HEK293 (cell line): Measurements from ENCODE around the gene ASCL4.

Experiments
- CTCF ChIA-PET: fragments of 350-600 bp; formaldehyde crosslinking; extraction: SDS; loops from one replicate; lab custom pipeline; 2021; ENCODE audit warnings: antibody characterized with exemption; lab: Yijun Ruan, JAX
- POLR2A ChIA-PET: fragments of 300-600 bp; formaldehyde crosslinking; extraction: SDS; loops from one replicate; lab custom pipeline; 2020; ENCODE audit warnings: antibody characterized with exemption, inconsistent platforms; lab: Yijun Ruan, JAX
- H3K27ac ChIP-seq: fragments of 200-500 bp; sonication (Bioruptor generic); 2 replicates; pipeline ENCODE4 v1.5.1; 2014; ENCODE audit warnings: low read depth, low read length, control low read depth, inconsistent platforms; ENCODE audit errors: extremely low read depth
- H3K36me3 ChIP-seq, 2 experiments: fragments of 200-500 bp in 1 of 2; sonication (Bioruptor generic) in 1 of 2; 1 replicate in 1 of 2; 2 replicates in 1 of 2; pipeline ENCODE4 v1.5.1; 2014 to 2017; ENCODE audit warnings: inconsistent platforms in 2 of 2, low read length in 2 of 2; ENCODE audit not compliant: control insufficient read depth in 2 of 2, insufficient read depth in 1 of 2
- H3K4me1 ChIP-seq: fragments of 200-500 bp; sonication (Bioruptor generic); 2 replicates; pipeline ENCODE4 v1.5.1; 2014; ENCODE audit warnings: mild to moderate bottlenecking, low read length, inconsistent platforms; ENCODE audit not compliant: control insufficient read depth, insufficient read depth
- H3K4me3 ChIP-seq: 2 replicates; pipeline ENCODE4 v1.5.1; 2011; ENCODE audit warnings: low read depth, mild to moderate bottlenecking, control low read depth, low read length, moderate library complexity
- H3K9me3 ChIP-seq: fragments of 200-500 bp; sonication (Bioruptor generic); 2 replicates; pipeline ENCODE4 v1.5.1; 2014; ENCODE audit warnings: low read depth, low read length, inconsistent platforms; ENCODE audit not compliant: control insufficient read depth, insufficient read depth
- EGR2 ChIP-seq: fragments of 450-650 bp; formaldehyde crosslinking; IDR thresholded peaks from 2 replicates; pipeline ENCODE4 v1.5.1; 2016; ENCODE audit warnings: low read depth, missing biosample characterization, missing genetic modification characterization
- KLF1 ChIP-seq: fragments of 450-650 bp; formaldehyde crosslinking; IDR thresholded peaks from 2 replicates; pipeline ENCODE4 v1.5.1; 2016; ENCODE audit warnings: missing biosample characterization, missing genetic modification characterization
- REPIN1 ChIP-seq: fragments of 450-650 bp; formaldehyde crosslinking; IDR thresholded peaks from 2 replicates; pipeline ENCODE4 v1.5.1; 2017; ENCODE audit warnings: missing biosample characterization, missing genetic modification characterization, low read depth
- SETDB1 ChIP-seq: IDR thresholded peaks from one replicate; pipeline ENCODE4 v1.6.1; 2017; ENCODE audit warnings: mild to moderate bottlenecking, low read length, moderate library complexity, mixed read lengths; ENCODE audit not compliant: insufficient read length
- YY1 ChIP-seq: fragments of 450-650 bp; formaldehyde crosslinking; IDR thresholded peaks from 2 replicates; pipeline ENCODE4 v1.5.1; 2018; ENCODE audit warnings: missing biosample characterization, missing genetic modification characterization
- ZBTB8A ChIP-seq: fragments of 450-650 bp; formaldehyde crosslinking; IDR thresholded peaks from 2 replicates; pipeline ENCODE4 v1.5.1; 2016; ENCODE audit warnings: missing biosample characterization, missing genetic modification characterization
- ZNF23 ChIP-seq: fragments of 450-650 bp; formaldehyde crosslinking; IDR thresholded peaks from 2 replicates; pipeline ENCODE4 v1.5.1; 2016; ENCODE audit warnings: missing biosample characterization, missing genetic modification characterization, borderline replicate concordance
- ZNF292 ChIP-seq: fragments of 450-650 bp; formaldehyde crosslinking; IDR thresholded peaks from 2 replicates; pipeline ENCODE4 v1.5.1; 2016; ENCODE audit warnings: low read depth, missing biosample characterization, missing genetic modification characterization, borderline replicate concordance
- ZNF302 ChIP-seq: fragments of 450-650 bp; formaldehyde crosslinking; IDR thresholded peaks from 2 replicates; pipeline ENCODE4 v1.5.1; 2016; ENCODE audit warnings: missing biosample characterization, missing genetic modification characterization, low read depth
- ZNF341 ChIP-seq: fragments of 450-650 bp; formaldehyde crosslinking; IDR thresholded peaks from 2 replicates; pipeline ENCODE4; 2016; ENCODE audit warnings: low read depth, missing biosample characterization, missing genetic modification characterization
- ZNF404 ChIP-seq: fragments of 450-650 bp; formaldehyde crosslinking; IDR thresholded peaks from 2 replicates; pipeline ENCODE4 v1.5.1; 2017; ENCODE audit warnings: missing biosample characterization, missing genetic modification characterization
- ZNF433 ChIP-seq: fragments of 450-650 bp; formaldehyde crosslinking; IDR thresholded peaks from 2 replicates; pipeline ENCODE4 v1.5.1; 2016; ENCODE audit warnings: missing biosample characterization, missing genetic modification characterization, low read depth
- ZNF626 ChIP-seq: fragments of 450-650 bp; sonication (Bioruptor Pico); formaldehyde crosslinking; IDR thresholded peaks from 2 replicates; pipeline ENCODE4 v1.5.1; 2018; ENCODE audit warnings: missing biosample characterization, missing genetic modification characterization, inconsistent platforms
- ZNF670 ChIP-seq: fragments of 450-650 bp; formaldehyde crosslinking; IDR thresholded peaks from 2 replicates; pipeline ENCODE4 v1.5.1; 2016; ENCODE audit warnings: missing biosample characterization, missing genetic modification characterization, low read depth
- ZNF76 ChIP-seq: fragments of 450-650 bp; formaldehyde crosslinking; IDR thresholded peaks from 2 replicates; pipeline ENCODE4; 2016; ENCODE audit warnings: low read depth, missing biosample characterization, missing genetic modification characterization, borderline replicate concordance
- ZNF785 ChIP-seq: fragments of 450-650 bp; formaldehyde crosslinking; IDR thresholded peaks from 2 replicates; pipeline ENCODE4 v1.5.1; 2016; ENCODE audit warnings: missing biosample characterization, missing genetic modification characterization
- TF ChIP-seq, protein P1 (sequence below): fragments of 450-650 bp; formaldehyde crosslinking; IDR thresholded peaks from 2 replicates; pipeline ENCODE4 v1.5.1; 2016; ENCODE audit warnings: missing biosample characterization, missing genetic modification characterization
- TF ChIP-seq, protein P2 (sequence below): fragments of 450-650 bp; formaldehyde crosslinking; IDR thresholded peaks from 2 replicates; pipeline ENCODE4 v1.5.1; 2016; ENCODE audit warnings: missing biosample characterization, missing genetic modification characterization
- TF ChIP-seq, protein P3 (sequence below): fragments of 450-650 bp; formaldehyde crosslinking; IDR thresholded peaks from 2 replicates; pipeline ENCODE4 v1.5.1; 2016; ENCODE audit warnings: missing biosample characterization, missing genetic modification characterization
- TF ChIP-seq, protein P4 (sequence below): fragments of 450-650 bp; formaldehyde crosslinking; IDR thresholded peaks from 2 replicates; pipeline ENCODE4 v1.5.1; 2017; ENCODE audit warnings: missing biosample characterization, missing genetic modification characterization
- TF ChIP-seq, protein P5 (sequence below): fragments of 450-650 bp; formaldehyde crosslinking; IDR thresholded peaks from 2 replicates; pipeline ENCODE4; 2016; ENCODE audit warnings: missing biosample characterization, missing genetic modification characterization
- TF ChIP-seq, protein P6 (sequence below): fragments of 450-650 bp; formaldehyde crosslinking; IDR thresholded peaks from 2 replicates; pipeline ENCODE4 v1.5.1; 2016; ENCODE audit warnings: missing biosample characterization, missing genetic modification characterization
- TF ChIP-seq, protein P7 (sequence below): fragments of 450-650 bp; formaldehyde crosslinking; IDR thresholded peaks from 2 replicates; pipeline ENCODE4 v1.5.1; 2017; ENCODE audit warnings: missing biosample characterization, missing genetic modification characterization

Gene ASCL4

DNA sequence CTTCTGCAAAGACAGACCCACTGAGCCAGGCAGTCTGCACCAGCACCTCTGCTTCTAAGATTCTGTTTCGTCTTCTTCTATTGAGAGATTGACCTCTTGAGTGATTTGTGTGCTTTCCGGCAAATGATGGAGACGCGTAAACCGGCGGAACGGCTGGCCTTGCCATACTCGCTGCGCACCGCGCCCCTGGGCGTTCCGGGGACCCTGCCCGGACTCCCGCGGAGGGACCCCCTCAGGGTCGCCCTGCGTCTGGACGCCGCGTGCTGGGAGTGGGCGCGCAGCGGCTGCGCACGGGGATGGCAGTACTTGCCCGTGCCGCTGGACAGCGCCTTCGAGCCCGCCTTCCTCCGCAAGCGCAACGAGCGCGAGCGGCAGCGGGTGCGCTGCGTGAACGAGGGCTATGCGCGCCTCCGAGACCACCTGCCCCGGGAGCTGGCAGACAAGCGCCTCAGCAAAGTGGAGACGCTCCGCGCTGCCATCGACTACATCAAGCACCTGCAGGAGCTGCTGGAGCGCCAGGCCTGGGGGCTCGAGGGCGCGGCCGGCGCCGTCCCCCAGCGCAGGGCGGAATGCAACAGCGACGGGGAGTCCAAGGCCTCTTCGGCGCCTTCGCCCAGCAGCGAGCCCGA, 703 bp downstream of the ASCL4 start (continued):
- TF ChIP-seq, protein P1, sequence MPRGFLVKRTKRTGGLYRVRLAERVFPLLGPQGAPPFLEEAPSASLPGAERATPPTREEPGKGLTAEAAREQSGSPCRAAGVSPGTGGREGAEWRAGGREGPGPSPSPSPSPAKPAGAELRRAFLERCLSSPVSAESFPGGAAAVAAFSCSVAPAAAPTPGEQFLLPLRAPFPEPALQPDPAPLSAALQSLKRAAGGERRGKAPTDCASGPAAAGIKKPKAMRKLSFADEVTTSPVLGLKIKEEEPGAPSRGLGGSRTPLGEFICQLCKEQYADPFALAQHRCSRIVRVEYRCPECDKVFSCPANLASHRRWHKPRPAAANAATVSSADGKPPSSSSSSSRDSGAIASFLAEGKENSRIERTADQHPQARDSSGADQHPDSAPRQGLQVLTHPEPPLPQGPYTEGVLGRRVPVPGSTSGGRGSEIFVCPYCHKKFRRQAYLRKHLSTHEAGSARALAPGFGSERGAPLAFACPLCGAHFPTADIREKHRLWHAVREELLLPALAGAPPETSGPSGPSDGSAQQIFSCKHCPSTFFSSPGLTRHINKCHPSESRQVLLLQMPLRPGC (tag by site-specific recombination), result no peak
- no peak for TF ChIP-seq ZNF76 (tag by site-specific recombination)
- TF ChIP-seq ZNF302, result no peak
- TF ChIP-seq SETDB1, result no peak
- TF ChIP-seq ZNF292 (tag by site-specific recombination), result no peak
- TF ChIP-seq, protein P2, sequence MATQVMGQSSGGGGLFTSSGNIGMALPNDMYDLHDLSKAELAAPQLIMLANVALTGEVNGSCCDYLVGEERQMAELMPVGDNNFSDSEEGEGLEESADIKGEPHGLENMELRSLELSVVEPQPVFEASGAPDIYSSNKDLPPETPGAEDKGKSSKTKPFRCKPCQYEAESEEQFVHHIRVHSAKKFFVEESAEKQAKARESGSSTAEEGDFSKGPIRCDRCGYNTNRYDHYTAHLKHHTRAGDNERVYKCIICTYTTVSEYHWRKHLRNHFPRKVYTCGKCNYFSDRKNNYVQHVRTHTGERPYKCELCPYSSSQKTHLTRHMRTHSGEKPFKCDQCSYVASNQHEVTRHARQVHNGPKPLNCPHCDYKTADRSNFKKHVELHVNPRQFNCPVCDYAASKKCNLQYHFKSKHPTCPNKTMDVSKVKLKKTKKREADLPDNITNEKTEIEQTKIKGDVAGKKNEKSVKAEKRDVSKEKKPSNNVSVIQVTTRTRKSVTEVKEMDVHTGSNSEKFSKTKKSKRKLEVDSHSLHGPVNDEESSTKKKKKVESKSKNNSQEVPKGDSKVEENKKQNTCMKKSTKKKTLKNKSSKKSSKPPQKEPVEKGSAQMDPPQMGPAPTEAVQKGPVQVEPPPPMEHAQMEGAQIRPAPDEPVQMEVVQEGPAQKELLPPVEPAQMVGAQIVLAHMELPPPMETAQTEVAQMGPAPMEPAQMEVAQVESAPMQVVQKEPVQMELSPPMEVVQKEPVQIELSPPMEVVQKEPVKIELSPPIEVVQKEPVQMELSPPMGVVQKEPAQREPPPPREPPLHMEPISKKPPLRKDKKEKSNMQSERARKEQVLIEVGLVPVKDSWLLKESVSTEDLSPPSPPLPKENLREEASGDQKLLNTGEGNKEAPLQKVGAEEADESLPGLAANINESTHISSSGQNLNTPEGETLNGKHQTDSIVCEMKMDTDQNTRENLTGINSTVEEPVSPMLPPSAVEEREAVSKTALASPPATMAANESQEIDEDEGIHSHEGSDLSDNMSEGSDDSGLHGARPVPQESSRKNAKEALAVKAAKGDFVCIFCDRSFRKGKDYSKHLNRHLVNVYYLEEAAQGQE, result peak; percentile 97
- TF ChIP-seq REPIN1 (tag by site-specific recombination), result no peak
- TF ChIP-seq ZNF785, result peak; percentile 85
- no peak for TF ChIP-seq ZNF404
- TF ChIP-seq KLF1, result 0 out of 2 replicates have a peak, but pooled peaks have one; percentile 55
- TF ChIP-seq, protein P3, sequence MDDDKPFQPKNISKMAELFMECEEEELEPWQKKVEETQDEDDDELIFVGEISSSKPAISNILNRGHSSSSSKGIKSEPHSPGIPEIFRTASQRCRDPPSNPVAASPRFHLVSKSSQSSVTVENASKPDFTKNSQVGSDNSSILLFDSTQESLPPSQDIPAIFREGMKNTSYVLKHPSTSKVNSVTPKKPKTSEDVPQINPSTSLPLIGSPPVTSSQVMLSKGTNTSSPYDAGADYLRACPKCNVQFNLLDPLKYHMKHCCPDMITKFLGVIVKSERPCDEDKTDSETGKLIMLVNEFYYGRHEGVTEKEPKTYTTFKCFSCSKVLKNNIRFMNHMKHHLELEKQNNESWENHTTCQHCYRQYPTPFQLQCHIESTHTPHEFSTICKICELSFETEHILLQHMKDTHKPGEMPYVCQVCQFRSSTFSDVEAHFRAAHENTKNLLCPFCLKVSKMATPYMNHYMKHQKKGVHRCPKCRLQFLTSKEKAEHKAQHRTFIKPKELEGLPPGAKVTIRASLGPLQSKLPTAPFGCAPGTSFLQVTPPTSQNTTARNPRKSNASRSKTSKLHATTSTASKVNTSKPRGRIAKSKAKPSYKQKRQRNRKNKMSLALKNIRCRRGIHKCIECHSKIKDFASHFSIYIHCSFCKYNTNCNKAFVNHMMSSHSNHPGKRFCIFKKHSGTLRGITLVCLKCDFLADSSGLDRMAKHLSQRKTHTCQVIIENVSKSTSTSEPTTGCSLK (tag by site-specific recombination), result no peak
- TF ChIP-seq ZNF626, result no peak
- TF ChIP-seq, protein P4, sequence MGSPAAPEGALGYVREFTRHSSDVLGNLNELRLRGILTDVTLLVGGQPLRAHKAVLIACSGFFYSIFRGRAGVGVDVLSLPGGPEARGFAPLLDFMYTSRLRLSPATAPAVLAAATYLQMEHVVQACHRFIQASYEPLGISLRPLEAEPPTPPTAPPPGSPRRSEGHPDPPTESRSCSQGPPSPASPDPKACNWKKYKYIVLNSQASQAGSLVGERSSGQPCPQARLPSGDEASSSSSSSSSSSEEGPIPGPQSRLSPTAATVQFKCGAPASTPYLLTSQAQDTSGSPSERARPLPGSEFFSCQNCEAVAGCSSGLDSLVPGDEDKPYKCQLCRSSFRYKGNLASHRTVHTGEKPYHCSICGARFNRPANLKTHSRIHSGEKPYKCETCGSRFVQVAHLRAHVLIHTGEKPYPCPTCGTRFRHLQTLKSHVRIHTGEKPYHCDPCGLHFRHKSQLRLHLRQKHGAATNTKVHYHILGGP (tag by site-specific recombination), result no peak
- peak; percentile 47 for TF ChIP-seq ZBTB8A

DNA sequence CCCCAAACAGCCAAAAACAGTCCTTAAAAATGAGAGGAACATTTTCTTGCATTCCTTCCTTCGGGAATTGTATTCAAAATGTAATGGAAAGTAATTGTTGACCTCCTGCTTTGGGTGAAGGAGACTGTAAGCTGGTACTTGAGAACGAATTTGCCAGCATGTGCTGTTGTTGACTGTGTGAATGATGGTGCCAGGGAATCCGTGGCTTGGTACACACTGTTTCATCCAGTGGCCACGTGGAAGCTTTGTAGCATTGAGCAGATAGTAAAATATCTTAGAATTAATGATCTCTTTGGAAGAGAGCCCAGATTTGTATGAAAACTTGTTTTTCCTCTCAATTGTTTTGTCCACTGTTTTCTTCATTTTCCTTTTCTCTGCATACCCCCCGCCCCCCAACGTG, 1.7 kb downstream of the ASCL4 start:
- TF ChIP-seq ZNF23 (tag by site-specific recombination) (no peak), EGR2 (no peak), ZNF670 (no peak), ZNF433 (no peak), ZNF341 (no peak), YY1 (tag by site-specific recombination) (no peak)
- TF ChIP-seq, protein P5, sequence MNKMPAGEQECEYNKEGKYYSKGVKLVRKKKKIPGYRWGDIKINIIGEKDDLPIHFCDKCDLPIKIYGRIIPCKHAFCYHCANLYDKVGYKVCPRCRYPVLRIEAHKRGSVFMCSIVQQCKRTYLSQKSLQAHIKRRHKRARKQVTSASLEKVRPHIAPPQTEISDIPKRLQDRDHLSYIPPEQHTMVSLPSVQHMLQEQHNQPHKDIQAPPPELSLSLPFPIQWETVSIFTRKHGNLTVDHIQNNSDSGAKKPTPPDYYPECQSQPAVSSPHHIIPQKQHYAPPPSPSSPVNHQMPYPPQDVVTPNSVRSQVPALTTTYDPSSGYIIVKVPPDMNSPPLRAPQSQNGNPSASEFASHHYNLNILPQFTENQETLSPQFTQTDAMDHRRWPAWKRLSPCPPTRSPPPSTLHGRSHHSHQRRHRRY (tag by site-specific recombination), result no peak
- TF ChIP-seq, protein P6, sequence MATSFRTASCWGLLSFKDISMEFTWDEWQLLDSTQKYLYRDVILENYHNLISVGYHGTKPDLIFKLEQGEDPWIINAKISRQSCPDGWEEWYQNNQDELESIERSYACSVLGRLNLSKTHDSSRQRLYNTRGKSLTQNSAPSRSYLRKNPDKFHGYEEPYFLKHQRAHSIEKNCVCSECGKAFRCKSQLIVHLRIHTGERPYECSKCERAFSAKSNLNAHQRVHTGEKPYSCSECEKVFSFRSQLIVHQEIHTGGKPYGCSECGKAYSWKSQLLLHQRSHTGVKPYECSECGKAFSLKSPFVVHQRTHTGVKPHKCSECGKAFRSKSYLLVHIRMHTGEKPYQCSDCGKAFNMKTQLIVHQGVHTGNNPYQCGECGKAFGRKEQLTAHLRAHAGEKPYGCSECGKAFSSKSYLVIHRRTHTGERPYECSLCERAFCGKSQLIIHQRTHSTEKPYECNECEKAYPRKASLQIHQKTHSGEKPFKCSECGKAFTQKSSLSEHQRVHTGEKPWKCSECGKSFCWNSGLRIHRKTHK, result no peak
- TF ChIP-seq, protein P7, sequence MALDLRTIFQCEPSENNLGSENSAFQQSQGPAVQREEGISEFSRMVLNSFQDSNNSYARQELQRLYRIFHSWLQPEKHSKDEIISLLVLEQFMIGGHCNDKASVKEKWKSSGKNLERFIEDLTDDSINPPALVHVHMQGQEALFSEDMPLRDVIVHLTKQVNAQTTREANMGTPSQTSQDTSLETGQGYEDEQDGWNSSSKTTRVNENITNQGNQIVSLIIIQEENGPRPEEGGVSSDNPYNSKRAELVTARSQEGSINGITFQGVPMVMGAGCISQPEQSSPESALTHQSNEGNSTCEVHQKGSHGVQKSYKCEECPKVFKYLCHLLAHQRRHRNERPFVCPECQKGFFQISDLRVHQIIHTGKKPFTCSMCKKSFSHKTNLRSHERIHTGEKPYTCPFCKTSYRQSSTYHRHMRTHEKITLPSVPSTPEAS, result no peak
- ChIA-PET CTCF (interaction anchor here (0.7 to 0.8 kb wide), 2 partner anchors 48 to 49 kb away, joined by 3 to 4 read pairs; no protein-coding TSS in a partner anchor), POLR2A (interaction anchor here (1.2 kb wide), 1 partner anchor 88 kb away, joined by 4 read pairs; no protein-coding TSS in a partner anchor)
- Histone ChIP-seq H3K4me3 (no peak overlapping the region), H3K4me1 (no peaks in the 10 kb centered on the region), H3K27ac (no peak overlapping the region), H3K36me3 (no peaks in the 10 kb centered on the region), H3K9me3 (no peaks in the 10 kb centered on the region)
